ENCODE measurements around the gene HOTAIR.

HOTAIR gene

DNA sequence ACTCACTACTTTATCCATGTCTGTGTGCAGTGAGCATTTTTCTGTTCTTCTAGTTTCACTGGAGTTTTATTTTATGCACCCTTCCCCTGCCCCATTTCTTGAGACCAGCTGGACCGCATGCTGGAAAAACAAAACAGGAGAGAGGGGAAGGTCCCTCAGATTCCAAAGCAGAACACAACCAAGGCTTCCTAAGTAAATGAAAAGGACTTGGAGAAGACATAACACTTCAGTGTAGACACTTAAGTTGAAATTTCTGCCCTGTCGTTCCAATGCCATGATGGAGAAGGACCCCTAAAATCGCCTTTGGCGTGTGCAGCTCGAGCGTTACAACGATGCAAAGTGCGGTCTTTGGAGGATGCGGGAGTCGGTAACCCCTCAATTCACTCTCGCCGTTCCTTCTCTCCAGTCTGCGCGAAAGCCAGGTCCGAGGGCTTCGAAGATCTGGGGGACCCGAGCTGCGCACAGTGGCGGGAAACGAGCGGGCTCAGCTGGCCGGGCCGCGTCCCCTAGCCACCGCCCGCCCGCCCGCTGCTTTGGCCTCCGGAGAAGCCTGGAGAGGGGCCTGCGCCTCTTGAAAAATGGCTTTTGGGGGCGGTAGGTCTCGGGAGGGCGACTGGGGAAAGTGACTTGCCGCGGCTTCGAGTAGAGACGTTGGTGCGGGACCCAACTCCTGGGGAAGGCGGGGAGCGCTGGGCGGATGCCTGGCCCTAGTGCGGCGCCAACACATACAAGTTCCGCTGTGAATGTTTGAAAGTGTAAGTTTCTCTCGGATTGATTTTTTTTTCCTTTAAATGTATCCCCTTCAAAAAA is 47.3 kb downstream of the HOTAIR start:
- no peak for DNase-seq (ENCODE audit: low spot score)

DNA sequence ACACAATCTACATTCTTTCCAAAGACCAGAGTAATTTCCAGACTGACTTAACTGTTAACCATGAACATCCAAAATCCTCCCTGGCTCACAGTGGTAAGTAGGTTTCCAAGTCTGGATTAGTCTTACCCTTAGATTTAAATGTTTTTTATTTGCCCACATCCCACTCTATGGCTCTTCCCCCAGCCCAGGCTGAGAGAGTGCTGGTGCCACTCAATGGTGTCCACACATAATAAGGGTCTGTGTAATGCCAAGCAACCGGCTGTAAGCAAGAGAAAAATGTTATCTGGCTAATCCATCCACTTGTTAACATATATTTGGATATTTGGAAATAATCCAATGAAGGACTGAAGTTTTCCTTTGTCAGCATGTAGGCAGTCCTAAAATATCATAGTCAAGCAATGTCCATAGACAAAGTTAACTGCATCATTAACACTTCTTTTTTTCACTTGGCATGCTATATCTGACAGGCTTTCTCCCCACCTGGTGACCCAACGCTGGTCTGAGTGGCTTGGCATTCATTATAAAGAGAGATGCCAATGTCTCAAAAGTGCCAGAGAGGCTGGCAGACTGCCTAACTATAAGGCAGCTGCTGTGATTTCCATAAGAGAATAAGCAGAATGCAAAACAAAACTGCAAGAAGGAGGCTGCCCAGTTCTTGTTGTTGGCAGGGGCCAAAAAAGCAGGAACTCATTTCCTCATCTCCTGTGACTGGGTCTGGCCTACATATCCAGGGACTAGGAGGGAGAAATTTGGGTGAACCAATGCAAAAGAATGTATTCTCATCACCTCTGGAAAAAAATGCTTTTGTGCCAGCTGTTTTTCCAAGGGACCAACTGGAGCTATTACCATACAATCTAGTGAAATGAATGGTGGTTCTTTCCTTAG is 50.0 kb downstream of the HOTAIR start:
- no peak for DNase-seq (ENCODE audit: low spot score)

DNA sequence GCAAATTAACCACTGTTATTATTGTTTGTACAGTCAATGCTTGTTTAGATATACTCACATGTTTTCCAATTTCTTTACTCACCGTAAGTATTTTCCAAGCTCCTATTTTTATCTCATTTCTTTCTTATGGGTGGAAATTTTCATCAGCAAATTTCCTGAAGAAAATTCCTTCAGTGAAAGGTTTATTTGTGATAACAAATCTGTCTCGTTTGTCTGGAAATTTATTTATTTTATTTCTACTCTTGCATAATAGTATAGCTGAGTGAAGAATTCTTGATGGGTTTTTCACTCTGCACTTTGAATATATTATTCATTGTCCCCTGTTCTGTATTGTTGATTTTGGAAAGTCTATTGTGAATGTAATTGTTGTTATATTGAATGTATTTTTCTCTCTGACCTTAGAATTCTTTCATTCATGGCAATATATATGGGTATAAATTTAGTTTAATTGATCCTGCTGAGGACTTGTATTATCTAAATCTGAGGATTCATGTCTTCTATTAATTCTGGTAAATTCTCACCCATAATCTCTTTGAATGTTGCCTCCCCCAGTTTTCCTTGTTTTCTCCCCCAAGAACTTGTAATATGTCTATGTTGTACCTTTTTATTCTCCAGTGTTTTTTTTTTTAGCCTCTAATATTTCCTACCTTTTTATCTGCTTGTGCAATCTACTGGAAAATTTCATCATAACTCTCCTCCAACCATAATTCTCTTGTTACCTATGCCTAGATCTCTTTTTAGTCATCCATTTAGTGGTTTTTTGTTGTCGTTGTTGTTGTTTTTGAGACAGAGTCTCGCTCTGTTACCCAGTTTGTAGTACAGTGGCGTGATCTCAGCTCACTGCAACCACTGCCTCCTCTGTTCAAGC is 57.7 kb downstream of the HOTAIR start:
- DNase-seq (ENCODE audit: low spot score), result no peak
